Measurements from ENCODE around the gene SLF1. TPM values are rescaled to one million over a fixed set of nuclear protein-coding genes. Genes with fewer than 3 reads are reported as not detected.

The SLF1 gene
- total RNA-seq, 2 donors from 2014 or later: 8.1 to 8.2 TPM

DNA sequence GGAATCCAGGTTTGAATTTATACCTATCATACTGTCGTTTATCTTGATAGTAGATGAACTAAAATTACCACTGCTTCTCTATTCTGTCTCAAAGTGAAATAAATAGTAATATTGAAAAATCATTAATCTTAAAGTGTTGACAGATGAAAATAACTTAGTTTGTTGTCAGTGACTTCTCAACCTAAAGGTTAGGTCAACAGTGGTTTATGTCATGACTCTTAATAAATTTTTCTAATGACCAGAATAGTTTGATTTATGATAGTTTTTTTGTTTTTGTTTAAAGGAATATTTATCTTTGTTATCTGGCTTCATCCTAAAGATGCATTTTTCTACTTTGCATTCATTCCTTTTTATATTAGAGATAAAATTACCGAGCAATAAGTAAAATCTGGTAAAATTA, 81.1 kb downstream of the SLF1 start:
- Mint-ChIP-seq H3K4me1 (peaks cover 2% of the 10 kb centered on the region), H3K4me3 (no peak overlapping the region), H3K27me3 (no peaks in the 10 kb centered on the region), H3K36me3 (ENCODE audit: low read depth) (no peaks in the 10 kb centered on the region), H3K27ac (no peak overlapping the region)
- no peaks in the 10 kb centered on the region for H3K9me3 ChIP-seq (ENCODE audit: control insufficient read depth, low read length, poor library complexity, severe bottlenecking)
- DNase-seq: no peak
- no peak for ATAC-seq

DNA sequence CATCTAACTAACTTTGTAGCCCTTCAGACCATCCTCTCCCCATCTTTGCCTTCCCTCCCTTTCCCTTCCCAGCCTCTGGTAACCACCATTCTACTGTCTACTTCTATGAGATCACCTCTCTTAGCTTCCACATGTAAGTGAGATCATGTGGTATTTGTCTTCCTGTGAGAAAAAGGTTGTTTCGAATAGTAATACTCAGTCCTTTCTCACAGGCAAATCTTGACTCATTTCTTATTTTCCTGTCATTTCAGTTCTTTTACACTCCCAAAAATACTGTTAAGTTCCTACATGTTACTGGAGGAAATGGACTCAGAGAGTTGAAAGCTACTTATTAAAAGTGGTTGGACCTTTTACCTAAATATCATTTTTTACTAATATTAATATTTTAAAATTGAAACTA, 82.1 kb downstream of the SLF1 start:
- ATAC-seq: no peak

DNA sequence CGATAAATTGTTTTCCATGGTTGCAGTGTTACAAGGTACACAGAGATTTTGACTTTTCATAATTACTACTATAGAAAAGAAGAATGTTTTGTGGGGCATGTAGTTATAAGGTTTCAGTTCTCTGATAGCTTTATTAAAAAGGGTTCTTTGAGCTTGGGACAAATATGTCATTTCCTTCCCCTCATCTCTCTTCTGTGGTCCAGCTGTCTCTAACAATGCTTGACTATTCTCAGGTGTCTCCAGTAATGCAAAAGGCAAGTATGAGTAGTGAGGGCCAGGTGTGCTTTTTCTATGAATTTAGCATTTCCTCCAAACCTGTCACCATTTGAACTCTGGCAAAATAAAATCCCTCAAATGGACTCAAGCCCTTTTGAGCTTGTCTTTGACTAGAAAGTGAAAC, 84.3 kb downstream of the SLF1 start:
- Mint-ChIP-seq H3K4me3 (no peak overlapping the region), H3K36me3 (ENCODE audit: low read depth) (no peaks in the 10 kb centered on the region), H3K27me3 (no peaks in the 10 kb centered on the region), H3K4me1 (peaks cover 2% of the 10 kb centered on the region), H3K27ac (no peak overlapping the region)
- no peak for ATAC-seq
- no peaks in the 10 kb centered on the region for H3K9me3 ChIP-seq (ENCODE audit: control insufficient read depth, low read length, poor library complexity, severe bottlenecking)
- DNase-seq: no peak

More for the DNA sequence above, 82.1 kb downstream of the SLF1 start:
- no peak overlapping the region for H3K27ac Mint-ChIP-seq
- H3K9me3 ChIP-seq (ENCODE audit: control insufficient read depth, low read length, poor library complexity, severe bottlenecking): no peaks in the 10 kb centered on the region
- no peaks in the 10 kb centered on the region for H3K27me3 Mint-ChIP-seq
- H3K4me3 Mint-ChIP-seq: no peak overlapping the region
- no peak for DNase-seq
- no peaks in the 10 kb centered on the region for H3K36me3 Mint-ChIP-seq (ENCODE audit: low read depth)
- peaks cover 2% of the 10 kb centered on the region for H3K4me1 Mint-ChIP-seq

DNA sequence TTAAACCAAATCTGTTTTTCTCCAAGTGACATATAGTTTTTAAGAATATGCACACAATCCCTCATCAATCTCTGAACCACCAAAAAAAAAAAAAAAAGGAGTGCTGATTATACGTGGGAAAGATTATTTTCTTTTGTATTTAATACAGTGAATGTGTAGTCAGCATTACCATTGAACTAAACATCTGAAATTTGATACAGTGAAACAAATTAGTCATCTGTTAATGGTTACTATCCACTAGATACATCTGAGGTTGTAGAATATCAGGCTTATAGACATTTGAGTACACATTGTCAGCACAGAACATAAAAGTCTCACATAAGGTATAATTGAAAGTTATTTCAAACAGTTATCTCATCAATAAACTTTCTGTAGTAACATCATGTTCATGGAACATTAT, 87.0 kb downstream of the SLF1 start:
- Mint-ChIP-seq H3K4me3 (no peak overlapping the region), H3K36me3 (ENCODE audit: low read depth) (peaks cover 5% of the 10 kb centered on the region), H3K4me1 (peaks cover 1% of the 10 kb centered on the region), H3K27ac (no peak overlapping the region), H3K27me3 (no peaks in the 10 kb centered on the region)
- DNase-seq (no peak), ATAC-seq (no peak)
- H3K9me3 ChIP-seq (ENCODE audit: control insufficient read depth, low read length, poor library complexity, severe bottlenecking): no peaks in the 10 kb centered on the region

DNA sequence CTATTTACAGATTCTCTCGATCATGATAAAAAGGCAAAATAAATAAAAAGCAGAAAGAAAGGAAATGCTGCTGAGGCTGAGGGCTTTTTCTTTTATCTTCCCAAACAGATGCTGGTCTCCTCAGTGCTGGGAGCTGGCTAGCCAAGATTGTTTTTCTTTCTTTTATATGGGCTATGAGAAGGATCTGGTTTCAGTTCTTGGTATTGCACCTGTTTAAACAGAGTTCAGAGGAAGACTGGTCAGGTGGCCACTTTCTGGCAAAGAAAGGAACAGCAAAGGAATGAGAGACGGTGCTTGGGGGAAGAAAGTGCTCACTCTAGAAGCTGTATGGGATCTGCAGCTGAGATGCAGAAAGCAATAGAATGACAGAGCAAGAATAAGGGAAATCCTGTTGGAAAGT, 88.9 kb downstream of the SLF1 start:
- no peak for ATAC-seq
- H3K4me3 Mint-ChIP-seq: peak overlapping the region; percentile 28
- H3K4me1 Mint-ChIP-seq: no peaks in the 10 kb centered on the region
- H3K27me3 Mint-ChIP-seq: no peaks in the 10 kb centered on the region
- peaks cover 9% of the 10 kb centered on the region for H3K36me3 Mint-ChIP-seq (ENCODE audit: low read depth)
- no peaks in the 10 kb centered on the region for H3K9me3 ChIP-seq (ENCODE audit: control insufficient read depth, low read length, poor library complexity, severe bottlenecking)
- H3K27ac Mint-ChIP-seq: no peak overlapping the region
- no peak for DNase-seq

DNA sequence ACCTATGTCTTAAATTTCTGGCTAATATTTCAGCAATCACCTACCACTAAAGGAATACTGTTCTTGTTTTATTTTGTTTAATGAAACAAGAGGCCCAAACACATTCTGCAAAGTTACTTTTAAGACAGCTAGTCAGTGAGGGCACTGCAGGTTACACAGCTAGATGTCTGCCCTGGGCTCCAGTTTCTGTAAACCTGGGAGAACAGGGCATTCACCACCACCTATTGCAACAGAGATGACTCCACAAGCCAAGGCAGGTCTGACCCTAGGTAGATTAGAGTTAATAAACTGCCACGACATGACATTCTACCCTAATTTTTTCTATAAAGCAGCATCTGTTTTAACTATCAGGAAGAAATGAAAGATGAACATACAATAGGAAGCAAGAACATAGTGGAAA, 90.8 kb downstream of the SLF1 start:
- ATAC-seq: no peak
- Mint-ChIP-seq H3K4me3 (no peak overlapping the region), H3K4me1 (no peaks in the 10 kb centered on the region), H3K27me3 (no peaks in the 10 kb centered on the region), H3K27ac (no peak overlapping the region), H3K36me3 (ENCODE audit: low read depth) (peaks cover 9% of the 10 kb centered on the region)
- no peak for DNase-seq
- H3K9me3 ChIP-seq (ENCODE audit: control insufficient read depth, low read length, poor library complexity, severe bottlenecking): no peaks in the 10 kb centered on the region

DNA sequence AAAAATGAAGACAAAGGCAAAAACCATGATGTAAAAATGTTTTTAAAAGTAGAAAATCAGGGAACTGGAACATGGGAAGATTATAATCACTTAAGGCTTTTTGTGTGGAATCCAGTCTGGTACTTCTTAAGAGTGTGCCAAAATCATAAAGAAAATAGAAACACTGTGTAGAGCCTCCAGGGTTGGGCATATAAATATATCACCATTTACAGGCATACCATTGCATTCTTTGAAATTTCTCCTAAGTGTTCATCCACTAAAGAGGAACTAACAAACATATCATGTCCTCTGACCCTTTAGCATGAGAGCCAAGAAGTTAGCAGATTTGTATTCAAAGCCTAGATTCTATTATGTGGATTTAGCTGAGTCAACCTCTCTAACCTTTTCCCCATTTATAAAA, 93.3 kb downstream of the SLF1 start:
- H3K36me3 Mint-ChIP-seq (ENCODE audit: low read depth): peaks cover 9% of the 10 kb centered on the region
- no peaks in the 10 kb centered on the region for H3K27me3 Mint-ChIP-seq
- ATAC-seq (no peak), DNase-seq (no peak)
- no peaks in the 10 kb centered on the region for H3K4me1 Mint-ChIP-seq
- no peak overlapping the region for H3K4me3 Mint-ChIP-seq
- H3K9me3 ChIP-seq (ENCODE audit: control insufficient read depth, low read length, poor library complexity, severe bottlenecking): no peaks in the 10 kb centered on the region
- H3K27ac Mint-ChIP-seq: no peak overlapping the region

DNA sequence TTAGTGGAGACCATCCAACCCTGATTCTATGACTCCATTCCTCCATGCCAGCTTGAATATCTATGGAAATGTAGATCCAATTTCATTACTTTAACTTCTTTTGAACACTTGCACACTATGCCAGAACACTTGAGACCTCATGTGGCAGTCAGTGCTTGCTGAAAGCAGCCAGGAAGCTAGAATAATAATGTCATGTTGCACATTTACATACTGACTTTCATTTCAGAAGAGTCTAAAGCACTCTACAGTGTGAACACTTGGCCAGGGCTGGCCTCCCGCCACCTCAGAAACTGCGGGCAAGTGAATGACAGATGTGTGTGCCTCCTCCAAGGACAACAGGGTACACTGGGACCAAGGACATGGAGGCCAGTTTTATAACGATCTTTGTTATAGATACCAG, 97.3 kb downstream of the SLF1 start:
- no peaks in the 10 kb centered on the region for H3K27me3 Mint-ChIP-seq
- H3K4me1 Mint-ChIP-seq: no peaks in the 10 kb centered on the region
- no peaks in the 10 kb centered on the region for H3K9me3 ChIP-seq (ENCODE audit: control insufficient read depth, low read length, poor library complexity, severe bottlenecking)
- peaks cover 3% of the 10 kb centered on the region for H3K36me3 Mint-ChIP-seq (ENCODE audit: low read depth)
- H3K4me3 Mint-ChIP-seq: no peak overlapping the region
- no peak overlapping the region for H3K27ac Mint-ChIP-seq
- DNase-seq (no peak), ATAC-seq (no peak)

DNA sequence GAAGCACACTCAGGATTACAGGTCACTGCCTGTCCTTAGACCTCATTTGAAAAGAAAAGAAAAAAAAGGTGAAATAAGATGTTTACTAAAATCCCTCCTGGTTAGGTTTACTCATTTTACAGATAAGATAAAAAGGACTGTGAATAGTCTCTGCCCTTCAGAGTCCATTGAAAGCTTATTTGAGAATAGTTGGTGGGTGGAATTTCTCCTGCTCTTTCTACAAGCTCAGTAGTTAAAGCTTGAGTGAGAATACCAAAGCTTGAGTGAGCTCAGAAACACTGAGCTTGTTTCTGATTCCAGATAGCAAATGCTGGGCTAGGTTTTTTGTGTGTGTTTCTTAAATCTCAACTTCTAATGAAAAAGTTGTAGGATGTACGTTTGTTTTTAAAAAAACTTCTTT, 106.7 kb downstream of the SLF1 start:
- Mint-ChIP-seq H3K36me3 (ENCODE audit: low read depth) (peaks cover 3% of the 10 kb centered on the region), H3K27me3 (peaks cover 6% of the 10 kb centered on the region), H3K27ac (no peak overlapping the region), H3K4me3 (no peak overlapping the region), H3K4me1 (peaks cover 3% of the 10 kb centered on the region)
- ATAC-seq: no peak
- no peaks in the 10 kb centered on the region for H3K9me3 ChIP-seq (ENCODE audit: control insufficient read depth, low read length, poor library complexity, severe bottlenecking)
- no peak for DNase-seq

DNA sequence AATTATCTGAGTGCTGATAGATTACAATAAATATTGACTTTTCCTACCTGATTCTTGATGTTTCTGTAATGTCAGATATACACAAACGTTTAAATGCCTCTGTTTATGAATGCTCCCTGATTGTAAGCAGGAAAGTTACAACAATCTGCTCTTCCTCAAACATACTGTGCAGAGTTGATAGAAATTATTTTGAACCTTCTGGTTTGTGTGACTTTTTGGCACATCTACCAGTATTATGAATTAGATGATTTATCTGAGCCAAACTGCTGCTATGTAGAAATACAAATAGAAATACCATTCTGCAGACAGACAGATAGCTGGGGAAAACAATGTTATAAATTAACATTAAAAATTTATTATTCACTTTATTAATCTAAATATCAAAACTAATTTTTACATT, 113.0 kb downstream of the SLF1 start:
- H3K4me3 Mint-ChIP-seq: no peak overlapping the region
- no peak overlapping the region for H3K27ac Mint-ChIP-seq
- ATAC-seq: no peak
- H3K27me3 Mint-ChIP-seq: no peaks in the 10 kb centered on the region
- peaks cover 3% of the 10 kb centered on the region for H3K4me1 Mint-ChIP-seq
- DNase-seq: no peak
- no peaks in the 10 kb centered on the region for H3K36me3 Mint-ChIP-seq (ENCODE audit: low read depth)
- no peaks in the 10 kb centered on the region for H3K9me3 ChIP-seq (ENCODE audit: control insufficient read depth, low read length, poor library complexity, severe bottlenecking)

DNA sequence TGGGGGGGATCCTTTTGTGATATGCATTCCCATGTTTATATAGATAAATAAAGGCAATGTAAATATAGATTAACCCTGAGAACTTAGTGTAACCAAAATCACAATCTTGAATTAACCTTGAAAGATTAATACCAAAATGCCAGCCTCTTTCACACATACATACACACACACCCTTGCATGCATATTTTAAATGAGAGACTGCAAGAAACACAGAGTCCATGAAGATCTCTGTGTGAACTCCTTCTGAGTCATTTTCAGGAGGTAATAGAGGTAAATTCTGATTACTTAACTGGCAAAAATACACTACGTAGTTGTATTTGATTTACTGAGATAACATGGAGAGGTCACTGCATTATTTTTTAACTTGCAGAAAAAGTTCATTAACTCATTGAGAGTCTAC, 118.0 kb downstream of the SLF1 start:
- H3K27ac Mint-ChIP-seq: no peak overlapping the region
- no peaks in the 10 kb centered on the region for H3K9me3 ChIP-seq (ENCODE audit: control insufficient read depth, low read length, poor library complexity, severe bottlenecking)
- no peak overlapping the region for H3K4me3 Mint-ChIP-seq
- no peak for ATAC-seq
- H3K36me3 Mint-ChIP-seq (ENCODE audit: low read depth): no peaks in the 10 kb centered on the region
- DNase-seq: no peak
- H3K4me1 Mint-ChIP-seq: no peaks in the 10 kb centered on the region
- no peaks in the 10 kb centered on the region for H3K27me3 Mint-ChIP-seq

DNA sequence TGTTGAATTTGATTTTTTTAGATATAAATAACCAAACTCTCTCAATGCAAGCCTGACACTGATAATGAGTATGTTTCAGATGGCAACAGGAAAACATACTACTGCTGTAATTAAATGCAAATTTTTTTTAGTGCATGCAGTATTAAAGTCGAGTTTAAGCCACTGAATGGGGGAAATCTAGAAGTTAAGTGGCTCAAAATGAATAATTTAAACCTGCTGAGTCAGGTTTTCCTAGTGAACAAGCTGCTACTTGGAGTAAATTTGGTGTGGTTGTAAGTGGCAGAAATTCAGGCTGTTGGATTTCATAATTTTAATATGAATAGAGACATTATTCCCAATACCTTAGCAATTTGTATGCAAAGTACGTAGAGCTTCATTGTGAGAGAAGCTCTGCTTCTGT, 121.8 kb downstream of the SLF1 start:
- no peaks in the 10 kb centered on the region for H3K36me3 Mint-ChIP-seq (ENCODE audit: low read depth)
- no peaks in the 10 kb centered on the region for H3K9me3 ChIP-seq (ENCODE audit: control insufficient read depth, low read length, poor library complexity, severe bottlenecking)
- no peak overlapping the region for H3K27ac Mint-ChIP-seq
- no peak overlapping the region for H3K4me3 Mint-ChIP-seq
- H3K4me1 Mint-ChIP-seq: no peaks in the 10 kb centered on the region
- peaks cover 21% of the 10 kb centered on the region for H3K27me3 Mint-ChIP-seq
- DNase-seq (no peak), ATAC-seq (no peak)

DNA sequence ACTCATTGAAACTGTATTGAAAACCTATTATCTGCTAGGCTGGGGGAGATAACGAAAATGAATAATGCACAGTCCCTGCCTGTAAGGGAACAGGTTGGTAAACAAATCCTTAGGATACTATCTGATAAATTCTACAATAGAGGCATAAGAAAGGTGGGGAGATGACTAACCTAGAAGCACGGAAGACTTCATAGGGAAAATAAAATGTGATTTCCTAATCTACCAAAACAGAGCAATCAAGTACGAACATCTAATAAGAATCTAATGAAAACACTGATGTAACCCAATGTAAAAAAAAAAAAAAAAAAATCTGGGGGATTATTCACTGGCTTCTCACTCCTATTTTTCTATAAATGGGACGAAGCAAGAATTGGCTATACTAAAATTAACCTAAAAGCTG, 124.4 kb downstream of the SLF1 start:
- H3K4me1 Mint-ChIP-seq: peaks cover 2% of the 10 kb centered on the region
- DNase-seq: no peak

DNA sequence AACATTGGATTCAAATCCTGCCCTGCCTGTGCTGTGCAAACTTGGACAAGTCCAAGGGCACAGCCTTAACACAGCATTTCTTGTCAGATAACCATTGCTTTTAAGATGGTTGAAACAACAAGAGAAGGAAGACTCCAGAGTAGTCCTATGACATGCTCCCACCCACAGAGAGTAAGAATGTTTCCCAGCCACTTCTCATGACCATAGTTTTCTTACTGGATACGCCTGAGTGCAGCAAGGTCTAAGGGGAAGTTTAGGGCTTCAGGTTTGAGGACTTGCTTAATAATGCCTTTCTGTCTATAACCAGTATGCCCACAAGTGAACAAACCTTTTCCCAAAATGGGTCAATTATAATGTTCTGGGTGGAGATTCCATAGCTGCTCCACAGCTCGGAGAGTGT, 126.4 kb downstream of the SLF1 start:
- no peak for DNase-seq
- Mint-ChIP-seq H3K27me3 (peaks cover 32% of the 10 kb centered on the region), H3K4me1 (peaks cover 2% of the 10 kb centered on the region), H3K27ac (no peak overlapping the region), H3K36me3 (ENCODE audit: low read depth) (no peaks in the 10 kb centered on the region), H3K4me3 (no peak overlapping the region)
- H3K9me3 ChIP-seq (ENCODE audit: control insufficient read depth, low read length, poor library complexity, severe bottlenecking): no peaks in the 10 kb centered on the region
- no peak for ATAC-seq

More for the DNA sequence above, 124.4 kb downstream of the SLF1 start:
- H3K36me3 Mint-ChIP-seq (ENCODE audit: low read depth): no peaks in the 10 kb centered on the region
- no peaks in the 10 kb centered on the region for H3K9me3 ChIP-seq (ENCODE audit: control insufficient read depth, low read length, poor library complexity, severe bottlenecking)
- ATAC-seq: no peak
- no peak overlapping the region for H3K27ac Mint-ChIP-seq
- no peak overlapping the region for H3K4me3 Mint-ChIP-seq
- H3K27me3 Mint-ChIP-seq: peaks cover 32% of the 10 kb centered on the region

All from T-helper 17 cell (primary cell).